Motor neuron (in vitro differentiated cells): ENCODE results near the gene PLD3. TPM values are rescaled to one million over a fixed set of nuclear protein-coding genes. Genes with fewer than 3 reads are reported as not detected.
A peak's percentile ranks its signal among the peaks of the same experiment; 100 is the strongest.

Source experiments
- ATAC-seq, 8 experiments: fragments of 200-7000 bp; cut with Tn5 transposase; replicated peaks in 6 of 8; 2 replicates each; pipeline ENCODE4 v1.8.0; 2021; ENCODE audit warnings: mild to moderate bottlenecking in 8 of 8, moderate library complexity in 8 of 8
- H3K27ac ChIP-seq, 2 donors: fragments of 250-450 bp; sonication (Bioruptor Pico); 2 replicates each; pipeline ENCODE4 v1.9.0; 2021; ENCODE audit warnings: antibody characterized with exemption in 2 of 2, mild to moderate bottlenecking in 2 of 2, moderate library complexity in 1 of 2
- H3K4me1 ChIP-seq, 2 donors: fragments of 250-450 bp; sonication (Bioruptor Pico); replicated peaks in 1 of 2; 2 replicates each; pipeline ENCODE4 v1.6.1; 2021; ENCODE audit warnings: antibody characterized with exemption in 2 of 2, mild to moderate bottlenecking in 2 of 2, moderate library complexity in 1 of 2
- H3K4me3 ChIP-seq, 5 donors: fragments of 250-450 bp; sonication (Bioruptor Pico); 2 replicates each; pipeline ENCODE4 v1.9.0; 2021; ENCODE audit warnings: antibody characterized with exemption in 5 of 5, mild to moderate bottlenecking in 5 of 5, moderate library complexity in 4 of 5
- WGBS, 10 experiments: fragments of 450-650 bp; shearing (Covaris generic); methylation state at CpG; one replicate each; pipeline ENCODE4 v1.0.0; 2022; 5-methylcytosine and 5-hydroxymethylcytosine counted together
- in situ Hi-C, 9 experiments: fragments of 400-800 bp; cut with MboI; loops; one replicate each; pipeline ENCODE4 v1.15.0; 2021; ENCODE audit warnings: low sequenced_read_pairs in 9 of 9, low pct_unique_long_range_greater_than_20kb in 2 of 9; ENCODE audit not compliant: unreplicated experiment in 9 of 9
- total RNA-seq, 8 experiments: library from RNA; unstranded; fragments of 300-600 nt; gene quantifications; 2 replicates each; pipeline versions ENCODE4 v1.2.3 to v1.2.4, GENCODE V29; 2022

The PLD3 gene
- total RNA-seq, 8 experiments from 2014 or later = 119 to 604 (median 360) TPM

DNA sequence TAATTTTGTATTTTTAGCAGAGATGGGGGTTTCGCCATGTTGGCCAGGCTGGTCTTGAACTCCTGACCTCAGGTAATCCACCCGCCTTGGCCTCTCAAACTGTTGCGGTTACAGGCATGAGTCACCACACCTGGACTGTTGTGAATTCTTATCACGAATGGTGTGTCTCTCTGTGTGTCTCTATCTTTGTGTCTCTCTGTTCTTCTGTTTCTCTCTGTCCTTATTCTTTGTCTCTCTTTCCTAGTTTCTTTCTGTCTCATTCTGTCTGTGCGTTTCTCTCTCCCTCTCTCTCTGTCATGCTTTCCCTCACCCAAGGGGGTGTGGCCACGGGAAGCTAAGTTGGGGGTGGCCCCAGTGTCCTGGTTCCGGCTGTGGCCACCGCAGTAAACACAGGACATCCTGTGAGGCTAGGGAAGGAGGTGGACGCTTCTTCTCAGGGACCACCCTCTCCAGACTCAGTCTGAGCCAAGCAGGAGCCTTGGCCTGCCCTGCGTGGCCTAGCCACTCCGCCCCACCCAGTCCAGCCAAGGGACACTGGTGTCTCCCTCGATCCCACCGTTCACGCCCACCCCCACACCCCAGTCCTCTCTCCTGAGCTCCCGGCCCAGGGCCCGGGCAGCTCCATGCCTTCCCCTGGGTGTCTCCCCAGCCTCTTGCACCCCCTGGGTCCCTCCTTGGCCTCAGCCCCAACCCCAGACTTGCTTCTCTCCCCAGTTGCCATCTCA is 68.6 kb downstream of the PLD3 start:
- WGBS, 10 experiments = 6 to 100% (median 58%) methylated on average over 1 to 9 of the region's 16 CpGs; no CpG with 5 or more reads in 3 of the 10 experiments
- Histone ChIP-seq H3K4me3 (no peak overlapping the region), H3K4me1 (peaks cover 4 to 12% of the 10 kb centered on the region in 2 donors), H3K27ac (no peak overlapping the region)
- in situ Hi-C loops = no loop called here
- ATAC-seq = peak in 2 of 8 experiments; percentile 6 to 7

- Histone ChIP-seq H3K4me1 (peaks cover 4 to 12% of the 10 kb centered on the region in 2 donors), H3K4me3 (no peak overlapping the region), H3K27ac (no peak overlapping the region)
- WGBS, 10 experiments = 44 to 100% (median 74%) methylated on average over 1 to 3 of the region's 4 CpGs; no CpG with 5 or more reads in 4 of the 10 experiments
- ATAC-seq = no peak
- in situ Hi-C loops = no loop called here
These were observed 69.1 kb downstream of the PLD3 start for GRCh38 chr19:40417643-40417981.

DNA sequence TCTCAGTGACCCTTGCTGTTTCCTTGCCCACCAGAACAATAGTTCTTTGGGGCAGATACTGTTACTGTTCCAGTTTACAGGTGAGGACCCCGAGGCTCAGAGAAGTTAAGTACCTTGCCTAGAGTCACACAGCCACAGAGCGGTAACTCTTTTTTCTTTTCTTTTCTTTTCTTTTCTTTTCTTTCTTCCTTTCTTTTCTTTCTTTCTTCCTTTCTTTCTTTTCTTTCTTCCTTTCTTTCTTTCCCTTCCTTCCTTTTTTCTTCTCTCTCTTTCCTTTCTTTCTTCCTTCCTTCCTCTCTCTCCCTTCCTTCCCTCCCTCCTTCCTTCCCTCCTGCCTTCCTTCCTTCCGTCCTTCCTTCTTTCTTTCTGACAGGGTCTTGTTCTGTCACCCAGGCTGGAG is 69.5 kb downstream of the PLD3 start:
- no peak for ATAC-seq
- WGBS, 10 experiments = 60 to 98% (median 90%) methylated on average over 1 to 3 of the region's 3 CpGs; no CpG with 5 or more reads in 1 of the 10 experiments
- Histone ChIP-seq H3K27ac (no peak overlapping the region), H3K4me3 (no peak overlapping the region), H3K4me1 (peaks cover 4 to 12% of the 10 kb centered on the region in 2 donors)
- in situ Hi-C loops = no loop called here

DNA sequence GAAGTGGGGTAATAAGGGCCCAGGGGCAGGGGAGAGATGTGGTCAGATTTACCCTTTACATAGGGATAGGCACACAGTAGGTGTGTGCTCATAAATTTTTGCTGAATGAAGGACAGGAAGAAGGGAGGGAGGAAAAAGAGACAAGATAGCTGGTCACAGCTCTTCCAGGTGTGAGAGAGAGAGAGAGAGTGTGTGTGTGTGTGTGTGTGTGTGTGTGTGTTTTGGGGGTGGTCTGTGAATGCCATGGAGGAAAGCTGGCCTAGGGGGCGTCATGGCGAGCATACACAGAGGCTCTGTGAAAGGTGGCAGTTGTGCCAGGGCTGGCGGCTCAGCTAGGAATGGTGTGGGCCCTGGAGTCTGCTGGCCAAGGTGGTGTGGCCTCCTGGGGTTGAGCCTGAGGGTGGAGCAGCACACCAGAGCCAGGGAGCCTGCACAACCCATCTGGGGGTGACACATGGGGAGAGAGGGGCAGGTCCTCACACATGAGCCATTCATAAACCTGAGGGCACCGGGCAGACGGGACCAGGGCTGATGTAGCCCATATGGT is 70.6 kb downstream of the PLD3 start:
- H3K27ac ChIP-seq = no peak overlapping the region
- WGBS, 10 experiments = 42 to 83% (median 60%) methylated on average over 1 to 5 of the region's 5 CpGs; no CpG with 5 or more reads in 5 of the 10 experiments

GRCh38 chr19:40419780-40420179 is 71.3 kb downstream of the PLD3 start:
- in situ Hi-C loops = no loop called here
- WGBS, 10 experiments = 80 to 100% (median 100%) methylated on average over 1 to 3 of the region's 5 CpGs; no CpG with 5 or more reads in 4 of the 10 experiments
- no peak overlapping the region for H3K27ac ChIP-seq

More for the DNA sequence above, 70.6 kb downstream of the PLD3 start:
- Histone ChIP-seq H3K4me1 (peaks cover 4 to 6% of the 10 kb centered on the region in 2 donors), H3K4me3 (no peak overlapping the region)
- ATAC-seq = peak in 1 of 8 experiments; percentile 1
- in situ Hi-C loops = no loop called here

DNA sequence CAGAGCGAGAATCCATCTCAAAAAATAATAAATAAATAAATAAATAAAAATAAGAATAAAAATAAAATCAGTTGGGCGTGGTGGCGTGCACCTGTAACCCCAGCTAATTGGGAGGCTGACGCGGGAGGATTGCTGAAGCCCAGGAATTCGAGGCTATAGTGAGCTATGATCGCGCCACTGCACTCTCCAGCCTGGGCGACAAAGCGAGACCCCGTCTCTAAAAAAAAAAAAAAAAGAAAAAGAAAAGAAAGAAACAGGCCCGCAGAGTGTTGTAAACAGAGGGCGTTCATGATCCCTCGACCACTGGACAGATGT is 71.9 kb downstream of the PLD3 start:
- 29 to 96% (median 56%) methylated on average over 4 to 11 of the region's 14 CpGs; no CpG with 5 or more reads in 1 of the 10 experiments for WGBS, 10 experiments
- peak overlapping the region in 3 of 5 donors; percentile 34 to 41 (median 38) for H3K4me3 ChIP-seq

More at GRCh38 chr19:40419780-40420179, 71.3 kb downstream of the PLD3 start:
- Histone ChIP-seq H3K4me1 (peaks cover 4 to 8% of the 10 kb centered on the region in 2 donors), H3K4me3 (no peak overlapping the region)
- ATAC-seq = no peak

GRCh38 chr19:40420766-40421765 is 72.6 kb downstream of the PLD3 start:
- 2 to 44% (median 19%) methylated on average over 1 to 10 of the region's 56 CpGs; no CpG with 5 or more reads in 1 of the 10 experiments for WGBS, 10 experiments
- in situ Hi-C loops = no loop called here
- Histone ChIP-seq H3K4me1 (peaks cover 4 to 8% of the 10 kb centered on the region in 2 donors), H3K27ac (peak overlapping the region; percentile 6 to 75), H3K4me3 (peak overlapping the region; percentile 16 to 41 (median 34))
- ATAC-seq = peak; percentile 40 to 66 (median 50)

More for the DNA sequence above, 71.9 kb downstream of the PLD3 start:
- Histone ChIP-seq H3K4me1 (peaks cover 4 to 8% of the 10 kb centered on the region in 2 donors), H3K27ac (no peak overlapping the region)
- ATAC-seq = no peak
- in situ Hi-C loops = no loop called here

GRCh38 chr19:40421993-40422747 is 73.7 kb downstream of the PLD3 start:
- no peak overlapping the region for H3K27ac ChIP-seq
- WGBS, 10 experiments = 42 to 98% (median 86%) methylated on average over 2 to 14 of the region's 16 CpGs
- no peak for ATAC-seq
- H3K4me1 ChIP-seq = peaks cover 4 to 8% of the 10 kb centered on the region in 2 donors
- H3K4me3 ChIP-seq = no peak overlapping the region
- in situ Hi-C loops = no loop called here

DNA sequence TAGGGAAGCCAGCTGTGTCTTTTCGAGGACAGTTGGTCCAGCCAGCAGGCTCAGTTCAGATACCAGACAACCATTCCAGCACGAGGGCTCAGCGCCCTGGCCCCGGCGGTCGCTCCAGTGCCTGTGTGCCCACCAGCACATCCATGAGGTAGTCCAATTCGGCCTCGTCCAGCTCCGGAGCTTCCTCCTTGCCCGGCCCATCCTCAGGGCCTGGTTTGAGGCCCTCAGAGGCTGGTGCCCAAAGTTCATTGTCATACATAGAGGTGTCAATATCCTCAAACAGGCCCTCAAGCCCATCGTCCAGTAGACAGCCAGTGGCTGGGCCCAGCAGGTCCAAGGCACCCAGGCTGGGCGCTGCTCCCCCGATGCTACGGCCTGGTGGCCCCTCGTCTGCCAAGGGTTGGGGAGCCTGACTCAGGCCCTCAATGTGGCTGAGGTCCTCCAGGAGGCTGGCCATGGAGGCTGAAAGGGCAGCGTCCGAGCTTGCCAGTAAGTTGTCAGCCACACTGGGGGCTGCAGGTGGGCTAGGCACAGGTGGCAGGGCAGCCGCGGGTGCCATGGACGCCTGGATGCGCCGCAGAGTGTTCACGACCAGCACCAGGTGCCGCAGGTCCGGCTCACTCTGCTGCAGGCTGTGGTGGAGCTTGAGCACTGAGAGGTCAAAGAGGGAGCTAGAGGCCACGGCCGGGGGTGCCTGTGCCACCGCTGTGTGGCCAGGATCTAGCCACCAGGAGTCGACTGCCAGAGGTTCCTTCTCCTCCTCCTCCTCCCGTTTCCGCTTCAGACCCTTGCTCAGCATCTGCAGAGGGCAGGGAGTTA is 74.5 kb downstream of the PLD3 start:
- H3K4me3 ChIP-seq = no peak overlapping the region
- in situ Hi-C loops = no loop called here
- no peak overlapping the region for H3K27ac ChIP-seq

DNA sequence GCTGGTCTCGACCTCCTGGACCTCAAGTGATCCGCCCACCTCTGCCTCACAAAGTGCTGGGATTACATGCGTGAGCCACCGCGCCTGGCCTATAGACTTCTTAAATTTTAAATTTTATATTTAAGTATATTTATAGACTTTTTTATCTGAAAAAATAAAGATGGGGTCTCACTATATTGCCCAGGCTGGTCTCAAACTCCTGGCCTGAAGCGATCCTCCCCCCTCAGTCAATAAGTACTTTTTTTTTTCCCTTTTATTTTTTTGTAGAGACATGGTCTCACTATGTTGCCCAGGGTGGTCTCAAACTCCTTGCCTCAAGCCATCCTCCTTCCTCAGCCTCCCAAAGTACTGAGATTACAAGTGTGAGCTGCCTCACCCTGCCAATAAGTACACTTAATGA is 75.4 kb downstream of the PLD3 start:
- in situ Hi-C loops = no loop called here
- Histone ChIP-seq H3K4me3 (no peak overlapping the region), H3K4me1 (peaks cover 4 to 8% of the 10 kb centered on the region in 2 donors), H3K27ac (no peak overlapping the region)
- WGBS, 10 experiments = 60 to 100% (median 98%) methylated on average over 1 to 5 of the region's 6 CpGs
- no peak for ATAC-seq

More for the DNA sequence above, 74.5 kb downstream of the PLD3 start:
- 86 to 100% (median 93%) methylated on average over 1 to 18 of the region's 31 CpGs; no CpG with 5 or more reads in 4 of the 10 experiments for WGBS, 10 experiments
- H3K4me1 ChIP-seq = peaks cover 4 to 8% of the 10 kb centered on the region in 2 donors
- ATAC-seq = no peak

- 0 to 17% (median 0%) methylated on average over 1 to 6 of the region's 28 CpGs for WGBS, 10 experiments
- H3K4me3 ChIP-seq = peak overlapping the region; percentile 55 to 84 (median 63)
- no peak for ATAC-seq
- H3K27ac ChIP-seq = peak overlapping the region; percentile 82 to 87
- peaks cover 4 to 8% of the 10 kb centered on the region in 2 donors for H3K4me1 ChIP-seq
- in situ Hi-C loops = no loop called here
These were observed 76.3 kb downstream of the PLD3 start for GRCh38 chr19:40424637-40425449.
